D341Med (cell line): ENCODE data around the gene ZNF619.

Experiments used
- DNase-seq: peaks from one replicate; pipeline ENCODE4 v3.0.0; 2012; ENCODE audit warnings: low spot score

ZNF619 gene

GRCh38 chr3:40534283-40534682, 57.4 kb downstream of the ZNF619 start:
- DNase-seq = no peak
